Measurements from ENCODE around the gene ROS1.

- no peak for TF ChIP-seq CTCF (IDR thresholded peaks at IDR 0.05; ENCODE audit: low read depth, low read length, missing input control)
- TF ChIP-seq RAD21 (IDR thresholded peaks at IDR 0.05), result no peak
- no peak for TF ChIP-seq SP1 (IDR thresholded peaks at IDR 0.05)
- TF ChIP-seq MAX (IDR thresholded peaks at IDR 0.05), result no peak
- no peak for TF ChIP-seq ATF3 (IDR thresholded peaks at IDR 0.05)
- no peak for TF ChIP-seq GABPA (IDR thresholded peaks at IDR 0.05 in 1 of 2, conservative IDR thresholded peaks at IDR 0.05 in 1 of 2)
- no peak for TF ChIP-seq JUND (IDR thresholded peaks at IDR 0.05)
- no peak for TF ChIP-seq FOXA1 (IDR thresholded peaks at IDR 0.05)
- TF ChIP-seq YY1 (IDR thresholded peaks at IDR 0.05), result no peak
- no peak for TF ChIP-seq ZBTB33 (IDR thresholded peaks at IDR 0.05)
- TF ChIP-seq REST (IDR thresholded peaks at IDR 0.05), result no peak
- TF ChIP-seq TAF1 (conservative IDR thresholded peaks at IDR 0.05), result no peak
Observed at GRCh38 chr6:117329926-117330325, 95.8 kb downstream of the ROS1 start.
